ENCODE data around the gene KRT85.
"Not testable (repeated sequence)": the region's sequence is repeated elsewhere in the genome, so short reads cannot be mapped to it uniquely, and the experiment has no call there.

Gene KRT85

GRCh38 chr12:52411815-52412214 lies 44.5 kb upstream of the KRT85 start:
- WGBS (ENCODE audit: insufficient coverage) = 94% methylated on average over 9 of the region's 10 CpGs
- POLR2A ChIA-PET = no interaction called here
- H3K4me3 ChIP-seq (ENCODE audit: control insufficient read depth in 1 of 7, extremely low read depth in 1 of 7, insufficient read depth in 4 of 7, low read depth in 2 of 7, low read length in 6 of 7) = no peak overlapping the region

GRCh38 chr12:52410589-52411248 lies 43.4 kb upstream of the KRT85 start:
- POLR2A ChIA-PET; CTCF ChIA-PET; H3K4me3 ChIP-seq (ENCODE audit: control insufficient read depth in 1 of 7, extremely low read depth in 1 of 7, insufficient read depth in 4 of 7, low read depth in 2 of 7, low read length in 6 of 7); DNase-seq; H3K9me3 ChIP-seq (ENCODE audit: control extremely low read depth in 1 of 5, control insufficient read depth in 4 of 5, insufficient read depth in 2 of 5, low read depth in 1 of 5, low read length in 4 of 5); H3K27ac ChIP-seq (ENCODE audit: insufficient read depth in 1 of 2, low read depth in 1 of 2, low read length in 2 of 2, poor library complexity in 1 of 2, severe bottlenecking in 2 of 2); H3K4me1 ChIP-seq (ENCODE audit: control extremely low read depth in 1 of 4, control insufficient read depth in 4 of 4, insufficient read depth in 4 of 4, low read length in 3 of 4); H3K27me3 ChIP-seq (replicated peaks in 2 of 5; ENCODE audit: control insufficient read depth in 4 of 5, insufficient read depth in 5 of 5, low read length in 4 of 5); H3K36me3 ChIP-seq (ENCODE audit: control insufficient read depth in 4 of 4, insufficient read depth in 4 of 4, low read length in 3 of 4): not testable (repeated sequence)
- WGBS (ENCODE audit: insufficient coverage) = no CpG with 5 or more reads among the region's 1 CpG

More at GRCh38 chr12:52411815-52412214, 44.5 kb upstream of the KRT85 start:
- H3K27ac ChIP-seq (ENCODE audit: insufficient read depth in 1 of 2, low read depth in 1 of 2, low read length in 2 of 2, poor library complexity in 1 of 2, severe bottlenecking in 2 of 2) = no peak overlapping the region
- peaks cover 0 to 4% (median 0%) of the 10 kb centered on the region in 5 experiments for H3K27me3 ChIP-seq (replicated peaks in 2 of 5; ENCODE audit: control insufficient read depth in 4 of 5, insufficient read depth in 5 of 5, low read length in 4 of 5)
- no peaks in the 10 kb centered on the region for H3K4me1 ChIP-seq (ENCODE audit: control extremely low read depth in 1 of 4, control insufficient read depth in 4 of 4, insufficient read depth in 4 of 4, low read length in 3 of 4)
- H3K9me3 ChIP-seq (ENCODE audit: control extremely low read depth in 1 of 5, control insufficient read depth in 4 of 5, insufficient read depth in 2 of 5, low read depth in 1 of 5, low read length in 4 of 5) = no peaks in the 10 kb centered on the region
- no peak for DNase-seq
- CTCF ChIA-PET = interaction anchor here (0.8 to 1.4 kb wide), 2 partner anchors 9 to 308 kb away, joined by 3 read pairs; no protein-coding TSS in a partner anchor
- H3K36me3 ChIP-seq (ENCODE audit: control insufficient read depth in 4 of 4, insufficient read depth in 4 of 4, low read length in 3 of 4) = no peaks in the 10 kb centered on the region

GRCh38 chr12:52407918-52408317 lies 40.6 kb upstream of the KRT85 start:
- WGBS (ENCODE audit: insufficient coverage) = 91% methylated on average over 4 of the region's 5 CpGs
- Histone ChIP-seq H3K9me3 (ENCODE audit: control extremely low read depth in 1 of 5, control insufficient read depth in 4 of 5, insufficient read depth in 2 of 5, low read depth in 1 of 5, low read length in 4 of 5) (no peaks in the 10 kb centered on the region), H3K27ac (ENCODE audit: insufficient read depth in 1 of 2, low read depth in 1 of 2, low read length in 2 of 2, poor library complexity in 1 of 2, severe bottlenecking in 2 of 2) (no peak overlapping the region), H3K27me3 (replicated peaks in 2 of 5; ENCODE audit: control insufficient read depth in 4 of 5, insufficient read depth in 5 of 5, low read length in 4 of 5) (peaks cover 0 to 8% (median 0%) of the 10 kb centered on the region in 5 experiments), H3K36me3 (ENCODE audit: control insufficient read depth in 4 of 4, insufficient read depth in 4 of 4, low read length in 3 of 4) (no peaks in the 10 kb centered on the region), H3K4me3 (ENCODE audit: control insufficient read depth in 1 of 7, extremely low read depth in 1 of 7, insufficient read depth in 4 of 7, low read depth in 2 of 7, low read length in 6 of 7) (no peak overlapping the region), H3K4me1 (ENCODE audit: control extremely low read depth in 1 of 4, control insufficient read depth in 4 of 4, insufficient read depth in 4 of 4, low read length in 3 of 4) (no peaks in the 10 kb centered on the region)
- POLR2A ChIA-PET = no interaction called here
- DNase-seq = no peak
- CTCF ChIA-PET = no interaction called here

- Histone ChIP-seq H3K27me3 (replicated peaks in 2 of 5; ENCODE audit: control insufficient read depth in 4 of 5, insufficient read depth in 5 of 5, low read length in 4 of 5) (peaks cover 0 to 11% (median 0%) of the 10 kb centered on the region in 5 experiments), H3K4me1 (ENCODE audit: control extremely low read depth in 1 of 4, control insufficient read depth in 4 of 4, insufficient read depth in 4 of 4, low read length in 3 of 4) (no peaks in the 10 kb centered on the region), H3K36me3 (ENCODE audit: control insufficient read depth in 4 of 4, insufficient read depth in 4 of 4, low read length in 3 of 4) (no peaks in the 10 kb centered on the region), H3K27ac (ENCODE audit: insufficient read depth in 1 of 2, low read depth in 1 of 2, low read length in 2 of 2, poor library complexity in 1 of 2, severe bottlenecking in 2 of 2) (no peak within 1 kb of the TSS), H3K4me3 (ENCODE audit: control insufficient read depth in 1 of 7, extremely low read depth in 1 of 7, insufficient read depth in 4 of 7, low read depth in 2 of 7, low read length in 6 of 7) (no peak within 1 kb of the TSS), H3K9me3 (ENCODE audit: control extremely low read depth in 1 of 5, control insufficient read depth in 4 of 5, insufficient read depth in 2 of 5, low read depth in 1 of 5, low read length in 4 of 5) (no peaks in the 10 kb centered on the region)
- no peak for DNase-seq
- WGBS (ENCODE audit: insufficient coverage) = 98% methylated on average over 14 of the region's 14 CpGs
- POLR2A ChIA-PET = interaction anchor here (0.6 kb wide), 1 partner anchor 371 kb away, joined by 3 read pairs; the partner anchor contains the start of gene KRT76
- CTCF ChIA-PET = interaction anchor here (1.0 to 1.2 kb wide), 2 partner anchors 9 to 12 kb away, joined by 3 to 9 read pairs; no protein-coding TSS in a partner anchor
Observed at GRCh38 chr12:52405922-52406385, 38.7 kb upstream of the KRT85 start, which contains the start of gene KRT82. TSS of gene KRT82 (minus strand) at chr12:52406335. CDS start at chr12:52406277, 58 bp downstream.

GRCh38 chr12:52404951-52405350 lies 37.7 kb upstream of the KRT85 start:
- no peak for DNase-seq
- Histone ChIP-seq H3K4me3 (ENCODE audit: control insufficient read depth in 1 of 7, extremely low read depth in 1 of 7, insufficient read depth in 4 of 7, low read depth in 2 of 7, low read length in 6 of 7) (no peak overlapping the region), H3K27ac (ENCODE audit: insufficient read depth in 1 of 2, low read depth in 1 of 2, low read length in 2 of 2, poor library complexity in 1 of 2, severe bottlenecking in 2 of 2) (no peak overlapping the region), H3K4me1 (ENCODE audit: control extremely low read depth in 1 of 4, control insufficient read depth in 4 of 4, insufficient read depth in 4 of 4, low read length in 3 of 4) (no peaks in the 10 kb centered on the region), H3K9me3 (ENCODE audit: control extremely low read depth in 1 of 5, control insufficient read depth in 4 of 5, insufficient read depth in 2 of 5, low read depth in 1 of 5, low read length in 4 of 5) (no peaks in the 10 kb centered on the region), H3K27me3 (replicated peaks in 2 of 5; ENCODE audit: control insufficient read depth in 4 of 5, insufficient read depth in 5 of 5, low read length in 4 of 5) (peaks cover 0 to 11% (median 0%) of the 10 kb centered on the region in 5 experiments), H3K36me3 (ENCODE audit: control insufficient read depth in 4 of 4, insufficient read depth in 4 of 4, low read length in 3 of 4) (no peaks in the 10 kb centered on the region)
- CTCF ChIA-PET = interaction anchor here (0.6 to 1.5 kb wide), 2 partner anchors 10 to 37 kb away, joined by 3 to 7 read pairs; no protein-coding TSS in a partner anchor
- POLR2A ChIA-PET = no interaction called here
- 100% methylated on average over 1 of the region's 3 CpGs for WGBS (ENCODE audit: insufficient coverage)

- WGBS (ENCODE audit: insufficient coverage) = over 99% methylated on average over 9 of the region's 9 CpGs
- H3K27me3 ChIP-seq (replicated peaks in 2 of 5; ENCODE audit: control insufficient read depth in 4 of 5, insufficient read depth in 5 of 5, low read length in 4 of 5) = peaks cover 0 to 14% (median 0%) of the 10 kb centered on the region in 5 experiments
- CTCF ChIA-PET = interaction anchor here (0.7 to 1.5 kb wide), 4 partner anchors 8 to 482 kb away, joined by 3 to 7 read pairs (median 4); no protein-coding TSS in a partner anchor
Observed at GRCh38 chr12:52403561-52403960, 36.3 kb upstream of the KRT85 start.

GRCh38 chr12:52402873-52403540 lies 35.7 kb upstream of the KRT85 start:
- H3K27ac ChIP-seq (ENCODE audit: insufficient read depth in 1 of 2, low read depth in 1 of 2, low read length in 2 of 2, poor library complexity in 1 of 2, severe bottlenecking in 2 of 2) = no peak overlapping the region
- no peaks in the 10 kb centered on the region for H3K9me3 ChIP-seq (ENCODE audit: control extremely low read depth in 1 of 5, control insufficient read depth in 4 of 5, insufficient read depth in 2 of 5, low read depth in 1 of 5, low read length in 4 of 5)
- no peaks in the 10 kb centered on the region for H3K36me3 ChIP-seq (ENCODE audit: control insufficient read depth in 4 of 4, insufficient read depth in 4 of 4, low read length in 3 of 4)
- H3K27me3 ChIP-seq (replicated peaks in 2 of 5; ENCODE audit: control insufficient read depth in 4 of 5, insufficient read depth in 5 of 5, low read length in 4 of 5) = peaks cover 0 to 14% (median 0%) of the 10 kb centered on the region in 5 experiments
- H3K4me1 ChIP-seq (ENCODE audit: control extremely low read depth in 1 of 4, control insufficient read depth in 4 of 4, insufficient read depth in 4 of 4, low read length in 3 of 4) = no peaks in the 10 kb centered on the region
- POLR2A ChIA-PET = no interaction called here
- no peak for DNase-seq
- CTCF ChIA-PET = interaction anchor here (0.7 to 1.2 kb wide), 3 partner anchors 10 to 482 kb away, joined by 3 to 4 read pairs (median 3); no protein-coding TSS in a partner anchor
- WGBS (ENCODE audit: insufficient coverage) = 83% methylated on average over 2 of the region's 3 CpGs
- no peak overlapping the region for H3K4me3 ChIP-seq (ENCODE audit: control insufficient read depth in 1 of 7, extremely low read depth in 1 of 7, insufficient read depth in 4 of 7, low read depth in 2 of 7, low read length in 6 of 7)

More at GRCh38 chr12:52403561-52403960, 36.3 kb upstream of the KRT85 start:
- Histone ChIP-seq H3K4me3 (ENCODE audit: control insufficient read depth in 1 of 7, extremely low read depth in 1 of 7, insufficient read depth in 4 of 7, low read depth in 2 of 7, low read length in 6 of 7) (no peak overlapping the region), H3K4me1 (ENCODE audit: control extremely low read depth in 1 of 4, control insufficient read depth in 4 of 4, insufficient read depth in 4 of 4, low read length in 3 of 4) (no peaks in the 10 kb centered on the region), H3K27ac (ENCODE audit: insufficient read depth in 1 of 2, low read depth in 1 of 2, low read length in 2 of 2, poor library complexity in 1 of 2, severe bottlenecking in 2 of 2) (no peak overlapping the region), H3K9me3 (ENCODE audit: control extremely low read depth in 1 of 5, control insufficient read depth in 4 of 5, insufficient read depth in 2 of 5, low read depth in 1 of 5, low read length in 4 of 5) (no peaks in the 10 kb centered on the region), H3K36me3 (ENCODE audit: control insufficient read depth in 4 of 4, insufficient read depth in 4 of 4, low read length in 3 of 4) (no peaks in the 10 kb centered on the region)
- POLR2A ChIA-PET = no interaction called here
- DNase-seq = no peak

Data from common myeloid progenitor, CD34-positive (primary cell).